Endothelial cell of umbilical vein (primary cell): ENCODE results near the gene PI3.

Experiments used
- CTCF ChIP-seq, 2 donors: IDR thresholded peaks; 1 replicate in 1 of 2; 2 replicates in 1 of 2; pipeline ENCODE4 v1.5.1; 2011; ENCODE audit warnings: low read length in 2 of 2, mild to moderate bottlenecking in 2 of 2, moderate library complexity in 2 of 2, control low read depth in 1 of 2, inconsistent platforms in 1 of 2, low read depth in 1 of 2; ENCODE audit not compliant: insufficient read depth in 1 of 2; ENCODE audit errors: extremely low read depth in 1 of 2
- EZH2 ChIP-seq: IDR thresholded peaks from 2 replicates; pipeline ENCODE4 v1.6.1; 2012; ENCODE audit warnings: borderline replicate concordance, low read depth, mild to moderate bottlenecking, moderate library complexity, low read length, inconsistent platforms; ENCODE audit not compliant: severe bottlenecking
- FOS ChIP-seq: IDR thresholded peaks from 2 replicates; pipeline ENCODE4 v1.6.1; 2011; ENCODE audit warnings: mild to moderate bottlenecking, low read length, moderate library complexity, borderline replicate concordance; ENCODE audit not compliant: insufficient read depth
- MAX ChIP-seq: IDR thresholded peaks from 2 replicates; pipeline ENCODE4 v1.6.1; 2011; ENCODE audit not compliant: insufficient read depth, insufficient read length
- MYC ChIP-seq: IDR thresholded peaks from one replicate; pipeline ENCODE4 v1.6.1; 2011; ENCODE audit warnings: mild to moderate bottlenecking, low read depth, low read length
- POLR2A ChIP-seq: IDR thresholded peaks from 2 replicates; pipeline ENCODE4 v1.6.1; 2012; ENCODE audit warnings: low read depth, mild to moderate bottlenecking, control low read depth, low read length
- POLR2AphosphoS5 ChIP-seq: IDR thresholded peaks from 2 replicates; pipeline ENCODE4 v1.6.1; 2012; ENCODE audit warnings: low read depth, mild to moderate bottlenecking, control low read depth, low read length, moderate library complexity; ENCODE audit not compliant: insufficient read depth

- no peak for TF ChIP-seq EZH2
- TF ChIP-seq MYC: no peak
- TF ChIP-seq CTCF (IDR thresholded peaks at IDR 0.05; ENCODE audit: extremely low read depth in 1 of 2, insufficient read depth in 1 of 2, low read depth in 1 of 2, low read length in 2 of 2): no peak
- no peak for TF ChIP-seq POLR2A
- no peak for TF ChIP-seq FOS
- TF ChIP-seq POLR2AphosphoS5: no peak
- no peak for TF ChIP-seq MAX
These were observed 21.6 kb upstream of the PI3 start for GRCh38 chr20:45153147-45153546.
